Neural progenitor cell (in vitro differentiated cells): ENCODE measurements around the gene FXYD4. TPM values are rescaled to one million over a fixed set of nuclear protein-coding genes. Genes with fewer than 3 reads are reported as not detected.
A peak's percentile ranks its signal among the peaks of the same experiment; 100 is the strongest.

Experiments used
- DNase-seq: peaks from one replicate; pipeline ENCODE4 v3.0.0-alpha.2; 2016; ENCODE audit warnings: low spot score
- H2AFZ ChIP-seq: fragments of 200-600 bp; sonication (generic); replicated peaks from 2 replicates; pipeline ENCODE4 v1.6.1; 2016; ENCODE audit warnings: antibody characterized with exemption
- H3F3A ChIP-seq: fragments of 200-600 bp; sonication (generic); 2 replicates; pipeline ENCODE4 v1.6.1; 2016; ENCODE audit warnings: antibody characterized with exemption, low read depth
- H3K27ac ChIP-seq: fragments of 200-600 bp; sonication (generic); 2 replicates; pipeline ENCODE4 v1.5.1; 2016; ENCODE audit warnings: mild to moderate bottlenecking
- H3K27me3 ChIP-seq: fragments of 200-600 bp; sonication (generic); 2 replicates; pipeline ENCODE4 v1.6.1; 2016; ENCODE audit warnings: mild to moderate bottlenecking, moderate library complexity
- H3K36me3 ChIP-seq: fragments of 200-600 bp; sonication (generic); 2 replicates; pipeline ENCODE4 v1.5.1; 2016
- H3K4me1 ChIP-seq: fragments of 200-600 bp; sonication (generic); 2 replicates; pipeline ENCODE4 v1.6.1; 2016; ENCODE audit warnings: mixed run types
- H3K4me2 ChIP-seq: fragments of 200-600 bp; sonication (generic); 2 replicates; pipeline ENCODE4 v1.6.1; 2016
- H3K4me3 ChIP-seq: fragments of 200-600 bp; sonication (generic); 2 replicates; pipeline ENCODE4 v1.5.1; 2016
- H3K79me2 ChIP-seq: fragments of 200-600 bp; sonication (generic); 2 replicates; pipeline ENCODE4 v1.6.1; 2016; ENCODE audit warnings: low read depth
- H3K9ac ChIP-seq: fragments of 200-600 bp; sonication (generic); 2 replicates; pipeline ENCODE4 v1.6.1; 2016
- H3K9me3 ChIP-seq: fragments of 200-600 bp; sonication (generic); 2 replicates; pipeline ENCODE4 v1.5.1; 2016; ENCODE audit warnings: low read depth
- H4K20me1 ChIP-seq: fragments of 200-600 bp; sonication (generic); 2 replicates; pipeline ENCODE4 v1.6.1; 2016; ENCODE audit warnings: low read depth
- H3K27ac Mint-ChIP-seq: 3 replicates; pipeline ENCODE4 v1.8.0; 2021; ENCODE audit warnings: mixed read lengths
- H3K27me3 Mint-ChIP-seq: 2 replicates; pipeline ENCODE4 v1.8.0; 2022; ENCODE audit warnings: low read depth, mild to moderate bottlenecking, inconsistent platforms, moderate library complexity, mixed read lengths; ENCODE audit not compliant: insufficient read depth
- H3K36me3 Mint-ChIP-seq: 3 replicates; pipeline ENCODE4 v1.8.0; 2021; ENCODE audit warnings: mixed read lengths
- H3K4me1 Mint-ChIP-seq: 3 replicates; pipeline ENCODE4 v1.8.0; 2021; ENCODE audit warnings: mixed read lengths
- H3K4me3 Mint-ChIP-seq: 3 replicates; pipeline ENCODE4 v1.8.0; 2021; ENCODE audit warnings: mild to moderate bottlenecking, moderate library complexity, mixed read lengths
- H3K9me3 Mint-ChIP-seq: 3 replicates; pipeline ENCODE4 v1.8.0; 2020; ENCODE audit warnings: mixed read lengths
- EZH2 ChIP-seq: fragments of 200-600 bp; sonication (generic); IDR thresholded peaks from 2 replicates; pipeline ENCODE4 v1.6.1; 2017; ENCODE audit warnings: antibody characterized with exemption, mild to moderate bottlenecking, moderate library complexity
- EZH2phosphoT487 ChIP-seq: fragments of 200-600 bp; sonication (generic); IDR thresholded peaks from 2 replicates; pipeline ENCODE4 v1.6.1; 2017; ENCODE audit warnings: antibody characterized with exemption
- total RNA-seq: library from RNA; depleted of rRNA; stranded (reverse); fragments of >200 nt; gene quantifications from 2 replicates; pipeline ENCODE4 v1.2.3, GENCODE V29; 2015; ENCODE audit warnings: low replicate concordance
- TF ChIP-seq, protein P1 (sequence below): fragments of 200-600 bp; sonication (generic); IDR thresholded peaks from 2 replicates; pipeline ENCODE4 v1.5.1; 2017; ENCODE audit warnings: antibody characterized with exemption, mild to moderate bottlenecking

FXYD4 gene
- total RNA-seq, 1 donor from 2014 or later, result not detected

DNA sequence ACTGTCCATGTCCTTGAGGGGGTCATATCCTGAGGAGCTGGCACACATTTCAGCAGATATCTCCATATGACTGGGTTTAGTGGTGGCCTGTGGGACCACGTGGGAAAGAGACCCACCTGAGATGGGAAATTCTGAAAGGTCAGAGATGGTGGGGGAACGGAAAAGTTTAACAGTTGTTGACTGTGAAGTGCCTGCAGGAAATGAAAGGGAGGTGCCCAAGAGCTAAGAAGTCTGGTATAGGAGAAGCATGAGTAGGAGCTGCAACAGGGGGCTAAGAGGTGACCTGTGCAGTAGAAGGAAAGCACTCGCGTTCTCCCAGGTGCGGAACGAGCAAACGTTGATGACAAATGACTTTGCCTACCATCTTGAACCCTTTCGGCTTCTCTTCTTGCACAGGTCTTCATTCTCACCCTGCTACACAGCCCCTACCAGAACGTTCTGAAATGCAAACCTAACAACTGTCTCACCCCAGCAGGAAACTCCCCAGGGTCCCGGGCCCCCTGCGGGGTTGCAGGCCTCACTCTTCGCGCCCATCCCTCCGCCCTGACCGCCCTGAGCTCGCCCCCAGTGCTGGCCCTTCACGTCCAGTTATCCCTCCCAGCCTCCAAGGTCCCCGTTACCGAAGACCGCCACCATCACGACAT, 9.8 kb upstream of the FXYD4 start:
- peak overlapping the region; percentile 70 for H3K4me3 Mint-ChIP-seq
- H3K9me3 ChIP-seq, result no peaks in the 10 kb centered on the region
- no peak overlapping the region for H3K27ac ChIP-seq
- H3K79me2 ChIP-seq, result no peaks in the 10 kb centered on the region
- peaks cover 3% of the 10 kb centered on the region for H3K27me3 Mint-ChIP-seq
- H3F3A ChIP-seq, result peaks cover 4% of the 10 kb centered on the region
- no peaks in the 10 kb centered on the region for H3K36me3 ChIP-seq
- peaks cover 4% of the 10 kb centered on the region for H3K4me1 Mint-ChIP-seq
- TF ChIP-seq, protein P1, sequence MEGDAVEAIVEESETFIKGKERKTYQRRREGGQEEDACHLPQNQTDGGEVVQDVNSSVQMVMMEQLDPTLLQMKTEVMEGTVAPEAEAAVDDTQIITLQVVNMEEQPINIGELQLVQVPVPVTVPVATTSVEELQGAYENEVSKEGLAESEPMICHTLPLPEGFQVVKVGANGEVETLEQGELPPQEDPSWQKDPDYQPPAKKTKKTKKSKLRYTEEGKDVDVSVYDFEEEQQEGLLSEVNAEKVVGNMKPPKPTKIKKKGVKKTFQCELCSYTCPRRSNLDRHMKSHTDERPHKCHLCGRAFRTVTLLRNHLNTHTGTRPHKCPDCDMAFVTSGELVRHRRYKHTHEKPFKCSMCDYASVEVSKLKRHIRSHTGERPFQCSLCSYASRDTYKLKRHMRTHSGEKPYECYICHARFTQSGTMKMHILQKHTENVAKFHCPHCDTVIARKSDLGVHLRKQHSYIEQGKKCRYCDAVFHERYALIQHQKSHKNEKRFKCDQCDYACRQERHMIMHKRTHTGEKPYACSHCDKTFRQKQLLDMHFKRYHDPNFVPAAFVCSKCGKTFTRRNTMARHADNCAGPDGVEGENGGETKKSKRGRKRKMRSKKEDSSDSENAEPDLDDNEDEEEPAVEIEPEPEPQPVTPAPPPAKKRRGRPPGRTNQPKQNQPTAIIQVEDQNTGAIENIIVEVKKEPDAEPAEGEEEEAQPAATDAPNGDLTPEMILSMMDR, result no peak
- no peak for TF ChIP-seq EZH2
- no peak for TF ChIP-seq EZH2phosphoT487
- peak overlapping the region; percentile 74 for H2AFZ ChIP-seq
- no peaks in the 10 kb centered on the region for H3K27me3 ChIP-seq
- H4K20me1 ChIP-seq, result no peaks in the 10 kb centered on the region
- no peaks in the 10 kb centered on the region for H3K4me1 ChIP-seq
- DNase-seq, result no peak
- H3K27ac Mint-ChIP-seq, result no peak overlapping the region
- peak overlapping the region; percentile 76 for H3K4me2 ChIP-seq
- H3K4me3 ChIP-seq, result peak overlapping the region; percentile 55
- H3K9me3 Mint-ChIP-seq, result peaks cover 12% of the 10 kb centered on the region
- H3K36me3 Mint-ChIP-seq, result no peaks in the 10 kb centered on the region
- H3K9ac ChIP-seq, result no peak overlapping the region

DNA sequence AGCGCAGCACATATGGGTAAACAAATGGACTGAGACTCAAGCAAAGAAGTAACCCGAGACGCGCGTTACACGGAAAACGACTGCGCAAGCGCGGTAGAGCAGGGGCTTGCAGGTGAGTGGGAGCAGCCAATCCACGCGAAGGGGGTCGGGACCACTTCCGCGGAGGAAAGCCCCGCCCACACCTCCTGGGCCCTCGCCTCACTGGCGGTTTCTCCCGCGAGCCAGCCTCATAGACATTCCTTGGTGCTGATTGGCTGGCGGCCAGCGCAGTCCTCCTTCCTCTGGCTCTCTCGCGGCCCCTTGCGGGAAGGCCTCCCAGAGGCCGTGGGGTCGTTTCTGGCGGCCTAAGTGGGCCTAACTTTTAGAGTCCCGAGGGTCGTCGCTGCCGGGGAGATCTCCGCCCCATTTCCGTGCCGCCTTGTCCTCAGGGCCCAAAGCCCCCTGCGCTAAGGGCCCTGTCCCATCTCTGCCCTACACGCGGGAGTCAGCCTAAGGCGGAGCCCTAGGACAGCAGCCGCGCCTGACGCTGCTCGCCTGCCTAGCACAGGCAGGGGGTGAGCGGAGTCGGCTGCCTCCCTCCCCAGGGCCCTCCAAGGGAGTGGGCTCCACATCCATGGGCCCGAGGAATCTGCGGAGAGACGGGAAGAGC, 9.1 kb upstream of the FXYD4 start:
- Histone ChIP-seq H2AFZ (peak overlapping the region; percentile 74), H3K4me1 (no peaks in the 10 kb centered on the region), H3K27me3 (no peaks in the 10 kb centered on the region), H3K9ac (no peak overlapping the region), H3K4me2 (peak overlapping the region; percentile 76), H3K9me3 (no peaks in the 10 kb centered on the region), H3K79me2 (no peaks in the 10 kb centered on the region), H3K27ac (no peak overlapping the region), H3F3A (peaks cover 4% of the 10 kb centered on the region), H3K36me3 (no peaks in the 10 kb centered on the region), H4K20me1 (no peaks in the 10 kb centered on the region), H3K4me3 (peak overlapping the region; percentile 55)
- H3K36me3 Mint-ChIP-seq, result no peaks in the 10 kb centered on the region
- H3K4me3 Mint-ChIP-seq, result peak overlapping the region; percentile 70
- peaks cover 3% of the 10 kb centered on the region for H3K27me3 Mint-ChIP-seq
- H3K27ac Mint-ChIP-seq, result no peak overlapping the region
- H3K9me3 Mint-ChIP-seq, result peaks cover 12% of the 10 kb centered on the region
- H3K4me1 Mint-ChIP-seq, result peaks cover 4% of the 10 kb centered on the region
- DNase-seq, result peak; percentile 96
- TF ChIP-seq EZH2, result no peak
- TF ChIP-seq, protein P1, result peak; percentile 43

DNA sequence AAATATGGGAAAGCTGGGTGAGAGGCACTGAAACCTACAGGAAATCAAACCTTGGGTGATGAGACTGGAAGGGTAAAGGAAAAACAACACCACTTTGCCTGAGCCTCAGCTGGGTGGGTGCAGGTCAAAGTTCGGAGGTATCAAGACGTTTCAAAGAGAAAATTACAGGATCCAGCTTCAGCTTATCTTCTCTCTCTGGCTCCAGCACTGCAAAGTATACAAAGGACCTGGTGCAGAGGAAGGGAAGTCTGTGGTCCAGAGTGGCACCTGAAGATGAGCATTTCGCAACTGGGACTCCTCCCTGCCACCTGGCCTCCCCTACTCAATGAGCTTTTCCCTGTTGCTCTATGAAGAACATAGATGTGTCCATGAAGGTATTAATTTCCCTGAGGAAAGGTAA, 6.4 kb upstream of the FXYD4 start:
- Mint-ChIP-seq H3K4me1 (peaks cover 4% of the 10 kb centered on the region), H3K27ac (no peak overlapping the region), H3K27me3 (peaks cover 5% of the 10 kb centered on the region), H3K4me3 (no peak overlapping the region), H3K9me3 (peaks cover 12% of the 10 kb centered on the region), H3K36me3 (no peaks in the 10 kb centered on the region)
- no peak overlapping the region for H3K9ac ChIP-seq
- no peak overlapping the region for H2AFZ ChIP-seq
- H3K4me2 ChIP-seq, result no peak overlapping the region
- no peaks in the 10 kb centered on the region for H3K4me1 ChIP-seq
- DNase-seq, result no peak
- H3F3A ChIP-seq, result peaks cover 4% of the 10 kb centered on the region
- no peaks in the 10 kb centered on the region for H3K27me3 ChIP-seq
- no peaks in the 10 kb centered on the region for H4K20me1 ChIP-seq
- no peaks in the 10 kb centered on the region for H3K36me3 ChIP-seq
- no peak overlapping the region for H3K27ac ChIP-seq
- H3K4me3 ChIP-seq, result no peak overlapping the region
- TF ChIP-seq EZH2 (no peak), EZH2phosphoT487 (no peak)
- TF ChIP-seq, protein P1, result no peak
- H3K9me3 ChIP-seq, result no peaks in the 10 kb centered on the region
- no peaks in the 10 kb centered on the region for H3K79me2 ChIP-seq
